BJ (cell line): ENCODE results near the gene MEF2C. TPM values are rescaled to one million over a fixed set of nuclear protein-coding genes. Genes with fewer than 3 reads are reported as not detected.

ENCODE experiments used
- CTCF ChIA-PET: fragments of 350-600 bp; formaldehyde crosslinking; extraction: SDS; loops from one replicate; lab custom pipeline; 2021; ENCODE audit warnings: antibody characterized with exemption, inconsistent platforms; lab: Yijun Ruan, JAX
- POLR2A ChIA-PET: fragments of 300-600 bp; sonication (Branson Sonifier 250); formaldehyde crosslinking; extraction: SDS; loops from one replicate; lab custom pipeline; 2021; ENCODE audit warnings: antibody characterized with exemption; lab: Charles Lee
- DNase-seq: peaks from one replicate; pipeline ENCODE4 v3.0.0-alpha.2; 2011; ENCODE audit warnings: low read depth
- H3K27me3 ChIP-seq: 2 replicates; pipeline ENCODE4 v1.6.0; 2011; ENCODE audit warnings: low read length; ENCODE audit not compliant: control insufficient read depth, insufficient read depth
- H3K36me3 ChIP-seq: 2 replicates; pipeline ENCODE4 v1.5.1; 2011; ENCODE audit warnings: low read length; ENCODE audit not compliant: control insufficient read depth, insufficient read depth
- H3K4me3 ChIP-seq: 2 replicates; pipeline ENCODE4 v1.5.1; 2011; ENCODE audit warnings: low read depth, mild to moderate bottlenecking, control low read depth, low read length
- polyA plus RNA-seq: library from polyadenylated mRNA; depleted of rRNA; stranded (reverse); fragments of >200 nt; gene quantifications from 2 replicates; pipeline ENCODE4 v1.2.3, GENCODE V29; 2011
- small RNA-seq: library from RNA; depleted of rRNA; stranded (forward); fragments of <200 nt; gene quantifications from one replicate; pipeline ENCODE3, GENCODE V24; 2012; ENCODE audit warnings: low replicate concordance, low read depth; ENCODE audit not compliant: insufficient read length
- TF ChIP-seq, protein P1 (sequence below): IDR thresholded peaks from 2 replicates; pipeline ENCODE4 v1.5.1; 2011; ENCODE audit warnings: low read depth, mild to moderate bottlenecking, control low read depth, inconsistent platforms, low read length, moderate library complexity; ENCODE audit not compliant: insufficient read depth

Gene MEF2C
- polyA plus RNA-seq, 1 experiment: 1.6 TPM

DNA sequence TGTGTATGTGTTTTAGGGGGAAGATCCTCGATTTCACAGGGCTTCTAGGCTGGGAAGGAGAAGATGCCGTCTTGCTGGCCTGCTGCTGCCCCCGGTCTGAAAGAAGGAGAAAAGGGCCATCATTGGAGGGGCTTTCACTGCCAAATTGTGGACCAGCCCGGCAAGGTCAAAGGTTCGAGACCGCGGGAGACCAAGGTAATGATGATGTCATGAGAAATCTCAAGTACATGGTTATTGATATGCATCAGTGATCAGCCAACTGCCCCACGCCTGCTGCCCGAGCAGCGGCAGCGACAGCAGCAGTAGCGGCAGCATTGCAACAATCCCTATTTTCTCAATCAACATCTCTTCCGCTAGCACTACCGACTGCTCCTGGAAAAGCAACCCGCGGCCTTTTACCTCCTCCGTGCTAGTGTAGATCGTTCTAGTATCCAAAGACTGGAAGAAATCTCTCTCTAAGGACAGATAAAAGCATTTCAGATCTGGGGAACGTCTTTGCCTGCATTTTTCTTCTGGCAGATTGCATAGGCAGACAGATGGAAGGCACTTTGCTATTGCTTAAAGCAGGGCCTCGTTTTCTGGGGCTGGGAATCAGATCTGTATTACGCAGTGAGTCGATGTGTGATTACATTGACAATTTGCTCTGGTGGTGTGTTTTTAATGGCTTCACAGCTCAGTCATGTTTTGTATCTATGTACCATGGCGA lies 215.3 kb downstream of the MEF2C start:
- ChIA-PET POLR2A (no interaction called here), CTCF (interaction anchor here (0.6 to 2.8 kb wide), 3 partner anchors 8 to 887 kb away, joined by 3 to 9 read pairs (median 3); no protein-coding TSS in a partner anchor)
- Histone ChIP-seq H3K36me3 (no peaks in the 10 kb centered on the region), H3K4me3 (no peak overlapping the region), H3K27me3 (peaks cover 36% of the 10 kb centered on the region)
- TF ChIP-seq, protein P1, sequence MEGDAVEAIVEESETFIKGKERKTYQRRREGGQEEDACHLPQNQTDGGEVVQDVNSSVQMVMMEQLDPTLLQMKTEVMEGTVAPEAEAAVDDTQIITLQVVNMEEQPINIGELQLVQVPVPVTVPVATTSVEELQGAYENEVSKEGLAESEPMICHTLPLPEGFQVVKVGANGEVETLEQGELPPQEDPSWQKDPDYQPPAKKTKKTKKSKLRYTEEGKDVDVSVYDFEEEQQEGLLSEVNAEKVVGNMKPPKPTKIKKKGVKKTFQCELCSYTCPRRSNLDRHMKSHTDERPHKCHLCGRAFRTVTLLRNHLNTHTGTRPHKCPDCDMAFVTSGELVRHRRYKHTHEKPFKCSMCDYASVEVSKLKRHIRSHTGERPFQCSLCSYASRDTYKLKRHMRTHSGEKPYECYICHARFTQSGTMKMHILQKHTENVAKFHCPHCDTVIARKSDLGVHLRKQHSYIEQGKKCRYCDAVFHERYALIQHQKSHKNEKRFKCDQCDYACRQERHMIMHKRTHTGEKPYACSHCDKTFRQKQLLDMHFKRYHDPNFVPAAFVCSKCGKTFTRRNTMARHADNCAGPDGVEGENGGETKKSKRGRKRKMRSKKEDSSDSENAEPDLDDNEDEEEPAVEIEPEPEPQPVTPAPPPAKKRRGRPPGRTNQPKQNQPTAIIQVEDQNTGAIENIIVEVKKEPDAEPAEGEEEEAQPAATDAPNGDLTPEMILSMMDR: no peak
- no peak for DNase-seq

Small RNAs within 50 kb of the gene (small RNA-seq; reads per million reads assigned to genes)
- gene AC008525.2: not detected
